OCI-LY7 (cell line): ENCODE data around the gene CDH23. TPM values are rescaled to one million over a fixed set of nuclear protein-coding genes. Genes with fewer than 3 reads are reported as not detected.

Experiments used
- BruUV-seq: library from RNA; stranded (reverse); fragments of 400-500 nt; replicated peaks from 2 replicates; lab custom pipeline; 2021; lab: Mats Ljungman, UMichigan
- CTCF ChIA-PET: fragments of 300-600 bp; sonication (Branson Sonifier 250); formaldehyde crosslinking; loops from one replicate; lab custom pipeline; 2022; ENCODE audit warnings: antibody characterized with exemption; ENCODE audit not compliant: unreplicated experiment; lab: Charles Lee
- POLR2A ChIA-PET: fragments of 300-600 bp; sonication (Branson Sonifier 250); formaldehyde crosslinking; loops from one replicate; lab custom pipeline; 2022; ENCODE audit warnings: antibody characterized with exemption; lab: Charles Lee
- DNase-seq: peaks from one replicate; pipeline ENCODE4 v3.0.0-alpha.2; 2015; ENCODE audit warnings: low spot score
- H2AFZ ChIP-seq: fragments of 200-600 bp; sonication (generic), shearing (Covaris generic); 2 replicates; pipeline ENCODE4 v1.6.1; 2014; ENCODE audit warnings: mild to moderate bottlenecking, antibody characterized with exemption, low read length, moderate library complexity
- H3K27ac ChIP-seq: fragments of 200-600 bp; sonication (generic); 2 replicates; pipeline ENCODE4 v1.5.1; 2014; ENCODE audit warnings: mixed run types, low read depth, mild to moderate bottlenecking, moderate library complexity, low read length, inconsistent platforms; ENCODE audit not compliant: poor library complexity, severe bottlenecking
- H3K36me3 ChIP-seq: fragments of 200-600 bp; sonication (generic); 2 replicates; pipeline ENCODE4 v1.6.1; 2014; ENCODE audit warnings: mild to moderate bottlenecking, antibody characterized with exemption, low read length, moderate library complexity, mixed read lengths; ENCODE audit not compliant: insufficient read depth
- H3K4me1 ChIP-seq: fragments of 200-600 bp; sonication (generic); 2 replicates; pipeline ENCODE4 v1.5.1; 2014; ENCODE audit warnings: mild to moderate bottlenecking, low read length; ENCODE audit not compliant: insufficient read depth, poor library complexity, severe bottlenecking
- H3K4me2 ChIP-seq: fragments of 200-600 bp; sonication (generic); 2 replicates; pipeline ENCODE4 v1.6.1; 2014; ENCODE audit warnings: mild to moderate bottlenecking, low read length
- H3K4me3 ChIP-seq: fragments of 200-600 bp; sonication (generic); 2 replicates; pipeline ENCODE4 v1.5.1; 2014; ENCODE audit warnings: mild to moderate bottlenecking, low read depth, low read length; ENCODE audit not compliant: poor library complexity, severe bottlenecking
- H3K79me2 ChIP-seq: fragments of 200-600 bp; sonication (generic); 2 replicates; pipeline ENCODE4 v1.6.1; 2016; ENCODE audit warnings: low read depth, mild to moderate bottlenecking, low read length, moderate library complexity, mixed read lengths; ENCODE audit not compliant: insufficient read depth
- H3K9me2 ChIP-seq: fragments of 200-600 bp; sonication (generic); 2 replicates; pipeline ENCODE4 v1.6.1; 2016; ENCODE audit warnings: mild to moderate bottlenecking, low read length, mixed read lengths; ENCODE audit not compliant: insufficient read depth
- H3K9me3 ChIP-seq: fragments of 200-600 bp; sonication (generic); 2 replicates; pipeline ENCODE4 v1.6.1; 2014; ENCODE audit warnings: mild to moderate bottlenecking, mixed run types, low read length, mixed read lengths
- H4K20me1 ChIP-seq: fragments of 200-600 bp; sonication (generic); 2 replicates; pipeline ENCODE4 v1.6.1; 2014; ENCODE audit warnings: mild to moderate bottlenecking, antibody characterized with exemption, low read length, moderate library complexity, mixed read lengths; ENCODE audit not compliant: insufficient read depth
- EZH2phosphoT487 ChIP-seq: fragments of 200-600 bp; sonication (generic); IDR thresholded peaks from 2 replicates; pipeline ENCODE4 v1.6.1; 2018; ENCODE audit warnings: low read depth, borderline replicate concordance, mild to moderate bottlenecking, mixed run types, antibody characterized with exemption, low read length, moderate library complexity, mixed read lengths
- intact Hi-C: fragments of 100-400 bp; cut with micrococcal nuclease; formaldehyde crosslinking; loops from one replicate; pipeline ENCODE4 v1.10.0; 2022; ENCODE audit not compliant: unreplicated experiment
- total RNA-seq, 2 experiments: library from RNA; depleted of rRNA in 1 of 2; stranded (reverse); fragments of >200 nt in 1 of 2; shearing (Covaris generic) in 1 of 2; gene quantifications; 2 replicates each; pipeline ENCODE4 v1.2.3, GENCODE V29; 2014 to 2022
- TF ChIP-seq, protein P1 (sequence below): fragments of 200-600 bp; sonication (generic); conservative IDR thresholded peaks from 2 replicates; pipeline ENCODE4 v1.5.1; 2014; ENCODE audit warnings: mild to moderate bottlenecking, antibody characterized with exemption, low read length, moderate library complexity, mixed read lengths

The CDH23 gene
- total RNA-seq, 2 experiments from 2014 or later: 0.92 to 9.9 TPM

DNA sequence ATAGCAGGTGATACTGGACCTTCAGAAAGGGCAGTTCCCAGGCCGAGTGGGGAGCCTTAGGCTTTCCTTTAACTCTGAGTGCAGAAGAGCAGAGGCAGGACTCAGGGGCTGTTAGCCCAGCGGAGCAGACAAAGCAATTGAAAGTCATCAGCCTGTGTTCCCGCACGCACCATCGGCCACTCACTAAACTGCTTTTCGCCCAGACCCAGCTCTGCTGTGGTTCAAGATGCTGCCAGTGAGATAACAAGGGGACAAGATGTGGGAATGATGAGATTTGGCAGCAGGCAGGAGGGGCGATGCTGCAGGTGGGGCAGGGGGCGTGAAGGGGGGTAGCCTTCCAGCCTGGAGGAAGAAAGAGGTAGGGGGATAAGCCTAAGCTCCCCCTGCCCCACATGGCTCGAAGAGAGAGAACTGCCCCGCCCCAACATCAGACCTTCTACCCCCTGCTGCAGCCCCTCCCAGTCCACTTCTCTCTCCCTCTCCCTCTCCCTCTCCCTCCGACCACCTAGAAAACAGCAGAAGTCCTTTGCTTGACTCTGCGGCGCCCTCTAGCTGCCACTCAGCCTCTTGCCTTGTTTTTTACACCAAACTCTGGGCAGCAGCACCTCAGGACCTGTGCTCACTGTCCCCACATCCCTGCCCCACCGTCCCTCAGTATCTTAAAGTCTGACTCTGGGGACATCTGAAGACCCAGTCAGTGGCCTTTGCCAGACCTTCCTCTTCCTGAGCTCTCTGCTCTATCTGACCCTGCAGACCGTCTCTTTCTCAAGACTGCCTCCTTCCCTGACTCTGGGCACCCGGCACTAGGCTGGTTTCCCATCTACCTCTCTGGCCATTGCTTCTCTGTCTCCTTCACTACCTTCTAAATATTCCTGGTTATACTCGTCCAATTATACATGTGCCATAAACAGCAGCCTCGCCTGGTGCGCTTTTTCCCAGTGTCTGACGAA lies 212.4 kb downstream of the CDH23 start:
- no peak overlapping the region for H3K4me3 ChIP-seq
- H3K9me3 ChIP-seq: no peaks in the 10 kb centered on the region
- ChIA-PET POLR2A (interaction anchor here (0.6 to 0.8 kb wide), 3 partner anchors 13 to 1963 kb away, joined by 3 to 6 read pairs (median 4); no protein-coding TSS in a partner anchor), CTCF (interaction anchor here (0.9 kb wide), 1 partner anchor 38 kb away, joined by 3 read pairs; no protein-coding TSS in a partner anchor)
- H3K9me2 ChIP-seq: no peaks in the 10 kb centered on the region
- no peaks in the 10 kb centered on the region for H3K36me3 ChIP-seq
- H3K4me1 ChIP-seq: no peaks in the 10 kb centered on the region
- H3K27ac ChIP-seq: no peak overlapping the region
- no peaks in the 10 kb centered on the region for H3K79me2 ChIP-seq
- H3K4me2 ChIP-seq: no peak overlapping the region
- no peak overlapping the region for H2AFZ ChIP-seq
- BruUV-seq: no TSS peak
- intact Hi-C loops: loop anchor here (2.0 to 5.0 kb wide), 2 partner anchors 227 to 294 kb away; no protein-coding TSS in a partner anchor
- H4K20me1 ChIP-seq: no peaks in the 10 kb centered on the region
- TF ChIP-seq, protein P1, sequence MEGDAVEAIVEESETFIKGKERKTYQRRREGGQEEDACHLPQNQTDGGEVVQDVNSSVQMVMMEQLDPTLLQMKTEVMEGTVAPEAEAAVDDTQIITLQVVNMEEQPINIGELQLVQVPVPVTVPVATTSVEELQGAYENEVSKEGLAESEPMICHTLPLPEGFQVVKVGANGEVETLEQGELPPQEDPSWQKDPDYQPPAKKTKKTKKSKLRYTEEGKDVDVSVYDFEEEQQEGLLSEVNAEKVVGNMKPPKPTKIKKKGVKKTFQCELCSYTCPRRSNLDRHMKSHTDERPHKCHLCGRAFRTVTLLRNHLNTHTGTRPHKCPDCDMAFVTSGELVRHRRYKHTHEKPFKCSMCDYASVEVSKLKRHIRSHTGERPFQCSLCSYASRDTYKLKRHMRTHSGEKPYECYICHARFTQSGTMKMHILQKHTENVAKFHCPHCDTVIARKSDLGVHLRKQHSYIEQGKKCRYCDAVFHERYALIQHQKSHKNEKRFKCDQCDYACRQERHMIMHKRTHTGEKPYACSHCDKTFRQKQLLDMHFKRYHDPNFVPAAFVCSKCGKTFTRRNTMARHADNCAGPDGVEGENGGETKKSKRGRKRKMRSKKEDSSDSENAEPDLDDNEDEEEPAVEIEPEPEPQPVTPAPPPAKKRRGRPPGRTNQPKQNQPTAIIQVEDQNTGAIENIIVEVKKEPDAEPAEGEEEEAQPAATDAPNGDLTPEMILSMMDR: peak; percentile 90
- no peak for TF ChIP-seq EZH2phosphoT487
- DNase-seq: peak; percentile 78

DNA sequence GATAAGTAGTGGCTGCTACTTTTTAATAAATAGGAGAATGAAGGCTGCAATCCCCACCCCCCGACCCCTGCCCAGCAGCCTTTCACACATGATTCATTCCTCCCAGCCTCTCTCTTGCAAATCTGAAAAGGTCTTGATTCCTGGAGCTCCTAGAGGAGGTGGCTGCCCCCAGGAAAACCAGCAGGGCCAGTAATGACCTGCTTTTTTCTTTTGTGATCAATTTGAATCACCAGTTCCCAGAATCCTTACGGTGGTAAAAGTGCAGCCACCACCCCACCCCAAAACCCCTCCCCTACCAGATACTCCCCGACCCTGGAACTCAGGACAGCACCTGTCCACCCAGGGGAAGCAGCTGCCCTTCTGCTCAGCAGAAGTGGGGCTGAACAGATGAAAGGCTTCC lies 213.9 kb downstream of the CDH23 start:
- TF ChIP-seq EZH2phosphoT487: no peak
- TF ChIP-seq, protein P1: no peak

DNA sequence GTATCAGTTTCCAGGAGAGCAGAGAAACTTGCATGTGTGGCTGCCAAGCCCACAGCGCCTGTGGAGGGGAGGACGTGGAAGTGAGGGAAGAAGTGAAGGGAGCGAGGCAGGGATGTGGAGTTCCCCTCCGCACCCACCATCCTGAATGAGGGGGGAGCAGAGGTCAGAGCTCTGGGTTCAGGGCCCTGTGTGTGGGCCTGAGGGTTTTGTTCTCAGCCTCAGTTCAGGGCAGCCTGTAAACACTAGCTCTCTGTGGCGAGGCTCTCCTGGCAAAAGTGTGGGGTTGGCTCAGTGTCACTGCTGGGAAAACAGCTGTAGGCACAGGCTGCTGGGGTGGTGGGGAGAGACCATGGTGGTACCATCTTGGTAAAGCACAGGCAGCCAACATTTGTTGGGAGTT lies 214.4 kb downstream of the CDH23 start:
- no peak overlapping the region for H3K4me2 ChIP-seq
- BruUV-seq: no TSS peak
- intact Hi-C loops: no loop called here
- no peaks in the 10 kb centered on the region for H3K9me2 ChIP-seq
- no peak for TF ChIP-seq EZH2phosphoT487
- TF ChIP-seq, protein P1: no peak
- no peaks in the 10 kb centered on the region for H3K79me2 ChIP-seq
- ChIA-PET POLR2A (interaction anchor here (0.6 kb wide), 1 partner anchor 292 kb away, joined by 3 read pairs; the partner anchor contains the start of gene SLC29A3), CTCF (interaction anchor here (1.0 kb wide), 1 partner anchor 18 kb away, joined by 3 read pairs; no protein-coding TSS in a partner anchor)
- no peak overlapping the region for H3K27ac ChIP-seq
- H4K20me1 ChIP-seq: no peaks in the 10 kb centered on the region
- H3K4me3 ChIP-seq: no peak overlapping the region
- H2AFZ ChIP-seq: no peak overlapping the region
- H3K4me1 ChIP-seq: no peaks in the 10 kb centered on the region
- no peaks in the 10 kb centered on the region for H3K36me3 ChIP-seq
- DNase-seq: no peak
- no peaks in the 10 kb centered on the region for H3K9me3 ChIP-seq

More for the DNA sequence above, 213.9 kb downstream of the CDH23 start:
- no peaks in the 10 kb centered on the region for H3K4me1 ChIP-seq
- H3K36me3 ChIP-seq: no peaks in the 10 kb centered on the region
- ChIA-PET POLR2A (interaction anchor here (0.6 kb wide), 1 partner anchor 292 kb away, joined by 3 read pairs; the partner anchor contains the start of gene SLC29A3), CTCF (no interaction called here)
- no peak overlapping the region for H3K4me2 ChIP-seq
- H4K20me1 ChIP-seq: no peaks in the 10 kb centered on the region
- intact Hi-C loops: no loop called here
- H2AFZ ChIP-seq: no peak overlapping the region
- no peak overlapping the region for H3K27ac ChIP-seq
- H3K4me3 ChIP-seq: no peak overlapping the region
- no peaks in the 10 kb centered on the region for H3K79me2 ChIP-seq
- DNase-seq: no peak
- H3K9me2 ChIP-seq: no peaks in the 10 kb centered on the region
- no peaks in the 10 kb centered on the region for H3K9me3 ChIP-seq
- BruUV-seq: no TSS peak
